ENCODE measurements around the gene MFNG.

Gene MFNG

GRCh38 chr22:37511395-37512104, 25.4 kb upstream of the MFNG start:
- DNase-seq (ENCODE audit: low read depth in 2 of 2), result no peak

- DNase-seq (ENCODE audit: low read depth in 2 of 2), result no peak
Observed at GRCh38 chr22:37510091-37510490, 23.9 kb upstream of the MFNG start.

- DNase-seq (ENCODE audit: low read depth in 2 of 2), result no peak
Observed at GRCh38 chr22:37509059-37509860, 23.1 kb upstream of the MFNG start.

- DNase-seq (ENCODE audit: low read depth in 2 of 2), result no peak
Observed at GRCh38 chr22:37508431-37508992, 22.3 kb upstream of the MFNG start.

- no peak for DNase-seq (ENCODE audit: low read depth in 2 of 2)
Observed at GRCh38 chr22:37507731-37508130, 21.5 kb upstream of the MFNG start.

- DNase-seq (ENCODE audit: low read depth in 2 of 2), result no peak
Observed at GRCh38 chr22:37505989-37506388, 19.8 kb upstream of the MFNG start.

- DNase-seq (ENCODE audit: low read depth in 2 of 2), result no peak
Observed at GRCh38 chr22:37505565-37505964, 19.4 kb upstream of the MFNG start.

- DNase-seq (ENCODE audit: low read depth in 2 of 2), result no peak
Observed at GRCh38 chr22:37504964-37505363, 18.8 kb upstream of the MFNG start.

GRCh38 chr22:37503850-37504249, 17.7 kb upstream of the MFNG start:
- no peak for DNase-seq (ENCODE audit: low read depth in 2 of 2)

- DNase-seq (ENCODE audit: low read depth in 2 of 2), result no peak
Observed at GRCh38 chr22:37503183-37503683, 17.0 kb upstream of the MFNG start.

GRCh38 chr22:37502342-37503182, 16.4 kb upstream of the MFNG start:
- no peak for DNase-seq (ENCODE audit: low read depth in 2 of 2)

- no peak for DNase-seq (ENCODE audit: low read depth in 2 of 2)
Observed at GRCh38 chr22:37501610-37502341, 15.6 kb upstream of the MFNG start.

- no peak for DNase-seq (ENCODE audit: low read depth in 2 of 2)
Observed at GRCh38 chr22:37500745-37501609, 14.8 kb upstream of the MFNG start.

GRCh38 chr22:37499789-37500540, 13.8 kb upstream of the MFNG start:
- DNase-seq (ENCODE audit: low read depth in 2 of 2), result no peak

GRCh38 chr22:37499027-37499707, 13.0 kb upstream of the MFNG start:
- no peak for DNase-seq (ENCODE audit: low read depth in 2 of 2)

- peak; percentile 54 to 63 for DNase-seq (ENCODE audit: low read depth in 2 of 2)
Observed at GRCh38 chr22:37498289-37498909, 12.2 kb upstream of the MFNG start.

GRCh38 chr22:37497062-37497599, 10.9 kb upstream of the MFNG start:
- no peak for DNase-seq (ENCODE audit: low read depth in 2 of 2)

GRCh38 chr22:37496651-37497050, 10.5 kb upstream of the MFNG start:
- DNase-seq (ENCODE audit: low read depth in 2 of 2), result no peak

Data from stimulated activated CD8-positive, alpha-beta memory T cell treated with anti-CD3 and anti-CD28 coated beads, Interleukin-15, amount 100 ng/mL, for 48 hours (primary cell).